Measurements from ENCODE around the gene ANXA2R. TPM values are rescaled to one million over a fixed set of nuclear protein-coding genes. Genes with fewer than 3 reads are reported as not detected.

The ANXA2R gene
- total and polyA plus RNA-seq, 2 of the 13 experiments (the other 11 are each of a cell fraction or from before 2014, with no cell fraction given) = 0.95 to 1.3 TPM

GRCh38 chr5:43007911-43008362 lies 32.2 kb downstream of the ANXA2R start (continued):
- TF ChIP-seq MAZ (IDR thresholded peaks at IDR 0.05; ENCODE audit: borderline replicate concordance, low read depth, low read length) (no peak), MAZ (CRISPR knock-in tag; IDR thresholded peaks at IDR 0.05; ENCODE audit: low read depth) (0 out of 2 replicates have a peak, but pooled peaks have one; percentile 11), SRSF1 (optimal IDR thresholded peaks at IDR 0.05; ENCODE audit: low read depth, low read length) (peak; percentile 17), MIER3 (CRISPR knock-in tag; IDR thresholded peaks at IDR 0.05; ENCODE audit: borderline replicate concordance) (0 out of 2 replicates have a peak, but pooled peaks have one; percentile 7), ZNF761 (CRISPR knock-in tag; conservative IDR thresholded peaks at IDR 0.05) (0 out of 2 replicates have a peak, but pooled peaks have one; percentile 17), ZFX (CRISPR knock-in tag; IDR thresholded peaks at IDR 0.05; ENCODE audit: low read depth) (0 out of 2 replicates have a peak, but pooled peaks have one; percentile 40), ELF3 (CRISPR knock-in tag; IDR thresholded peaks at IDR 0.05) (peak; percentile 16; the same call in 1 of the 2 replicates), POLR2A (IDR thresholded peaks at IDR 0.05; ENCODE audit: insufficient read depth in 1 of 2, low read depth in 2 of 2, low read length in 2 of 2) (0 out of 4 replicates have a peak, but pooled peaks of 1 of the 2 experiments have one; percentile 27), ARNTL (CRISPR knock-in tag; IDR thresholded peaks at IDR 0.05) (peak; percentile 29; the same call in 1 of the 2 replicates), PAX8 (CRISPR knock-in tag; IDR thresholded peaks at IDR 0.05; ENCODE audit: borderline replicate concordance) (no peak), ZNF777 (CRISPR knock-in tag; IDR thresholded peaks at IDR 0.05) (no peak), ZNF672 (CRISPR knock-in tag; IDR thresholded peaks at IDR 0.05) (0 out of 2 replicates have a peak, but pooled peaks have one; percentile 46), PRMT3 (CRISPR knock-in tag; IDR thresholded peaks at IDR 0.05; ENCODE audit: borderline replicate concordance, low read depth) (no peak), RARA (CRISPR knock-in tag; IDR thresholded peaks at IDR 0.05) (no peak), SAFB2 (CRISPR knock-in tag; IDR thresholded peaks at IDR 0.05; ENCODE audit: borderline replicate concordance, low read depth) (peak; percentile 33; the same call in 1 of the 2 replicates), EHMT2 (IDR thresholded peaks at IDR 0.05; ENCODE audit: borderline replicate concordance, low read depth, low read length) (0 out of 2 replicates have a peak, but pooled peaks have one; percentile 8), TAF1 (CRISPR knock-in tag; IDR thresholded peaks at IDR 0.05) (peak; percentile 18; the same call in 1 of the 2 replicates), NFYB (CRISPR knock-in tag; IDR thresholded peaks at IDR 0.05) (peak; percentile 43; the same call in 1 of the 2 replicates), SAP130 (CRISPR knock-in tag; IDR thresholded peaks at IDR 0.05; ENCODE audit: low read depth) (0 out of 2 replicates have a peak, but pooled peaks have one; percentile 11)
